GM10266 (cell line): ENCODE data around the gene BRAT1.

Source experiments
- DNase-seq: peaks from one replicate; pipeline ENCODE4 v3.0.0; 2012; ENCODE audit errors: extremely low spot score
- TF ChIP-seq, protein P1 (sequence below): IDR thresholded peaks from 2 replicates; pipeline ENCODE4 v1.5.1; 2012; ENCODE audit warnings: mild to moderate bottlenecking, low read depth; ENCODE audit not compliant: control insufficient read depth, insufficient read depth; ENCODE audit errors: missing control alignments

Gene BRAT1

DNA sequence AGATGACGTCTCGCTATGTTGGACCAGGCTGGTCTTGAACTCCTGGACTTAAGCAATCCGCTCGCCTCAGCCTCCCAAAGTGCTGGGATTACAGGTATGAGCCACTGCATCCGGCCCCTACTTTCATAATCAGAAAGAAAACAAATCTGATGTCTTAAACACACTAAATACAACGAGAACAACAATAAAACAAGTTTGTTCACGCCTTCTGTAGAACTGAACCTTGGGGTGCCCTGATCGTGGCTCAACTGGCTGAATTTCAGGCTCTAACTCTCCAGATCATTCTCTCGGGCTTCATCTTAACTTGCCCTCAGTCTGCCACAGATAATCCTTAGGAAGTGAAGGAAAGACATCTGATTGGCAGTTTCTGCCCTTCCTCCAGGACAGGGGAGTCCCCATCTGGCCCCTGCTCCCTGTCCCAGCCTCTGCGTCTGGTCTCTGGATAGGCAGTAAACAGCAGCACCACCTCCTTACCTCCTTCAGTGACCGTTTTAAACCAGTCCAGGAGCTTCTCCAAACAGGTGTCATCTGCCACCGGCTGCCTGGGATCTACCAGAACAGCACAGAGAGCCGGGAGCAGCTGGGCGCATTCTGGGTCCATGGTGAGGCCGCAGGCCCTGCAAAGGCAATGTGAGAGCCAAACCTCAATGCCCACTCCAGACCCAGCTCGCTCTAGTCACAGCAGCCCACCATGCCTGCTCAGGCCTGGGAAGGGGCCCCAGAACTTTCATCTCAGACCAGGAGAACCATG is 1.3 kb downstream of the BRAT1 start:
- TF ChIP-seq, protein P1, sequence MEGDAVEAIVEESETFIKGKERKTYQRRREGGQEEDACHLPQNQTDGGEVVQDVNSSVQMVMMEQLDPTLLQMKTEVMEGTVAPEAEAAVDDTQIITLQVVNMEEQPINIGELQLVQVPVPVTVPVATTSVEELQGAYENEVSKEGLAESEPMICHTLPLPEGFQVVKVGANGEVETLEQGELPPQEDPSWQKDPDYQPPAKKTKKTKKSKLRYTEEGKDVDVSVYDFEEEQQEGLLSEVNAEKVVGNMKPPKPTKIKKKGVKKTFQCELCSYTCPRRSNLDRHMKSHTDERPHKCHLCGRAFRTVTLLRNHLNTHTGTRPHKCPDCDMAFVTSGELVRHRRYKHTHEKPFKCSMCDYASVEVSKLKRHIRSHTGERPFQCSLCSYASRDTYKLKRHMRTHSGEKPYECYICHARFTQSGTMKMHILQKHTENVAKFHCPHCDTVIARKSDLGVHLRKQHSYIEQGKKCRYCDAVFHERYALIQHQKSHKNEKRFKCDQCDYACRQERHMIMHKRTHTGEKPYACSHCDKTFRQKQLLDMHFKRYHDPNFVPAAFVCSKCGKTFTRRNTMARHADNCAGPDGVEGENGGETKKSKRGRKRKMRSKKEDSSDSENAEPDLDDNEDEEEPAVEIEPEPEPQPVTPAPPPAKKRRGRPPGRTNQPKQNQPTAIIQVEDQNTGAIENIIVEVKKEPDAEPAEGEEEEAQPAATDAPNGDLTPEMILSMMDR: no peak
- no peak for DNase-seq

DNA sequence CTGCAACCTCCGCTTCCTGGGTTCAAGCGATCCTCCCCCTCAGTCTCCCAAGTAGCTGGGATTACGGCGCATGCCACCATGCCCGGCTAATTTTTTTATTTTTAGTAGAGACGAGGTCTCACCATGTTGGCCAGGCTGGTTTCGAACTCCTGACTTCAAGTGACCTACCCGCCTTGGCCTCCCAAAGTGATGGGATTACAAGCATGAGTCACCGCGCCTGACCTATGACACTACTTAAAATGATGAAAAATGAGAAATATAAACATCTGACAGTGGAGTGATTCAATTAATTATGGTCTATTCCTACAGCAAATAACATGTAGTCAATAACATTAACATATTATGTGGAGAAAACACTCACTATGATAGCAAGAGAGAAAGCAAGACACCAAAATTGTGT is 2.2 kb downstream of the BRAT1 start:
- TF ChIP-seq, protein P1: no peak
- DNase-seq: no peak

DNA sequence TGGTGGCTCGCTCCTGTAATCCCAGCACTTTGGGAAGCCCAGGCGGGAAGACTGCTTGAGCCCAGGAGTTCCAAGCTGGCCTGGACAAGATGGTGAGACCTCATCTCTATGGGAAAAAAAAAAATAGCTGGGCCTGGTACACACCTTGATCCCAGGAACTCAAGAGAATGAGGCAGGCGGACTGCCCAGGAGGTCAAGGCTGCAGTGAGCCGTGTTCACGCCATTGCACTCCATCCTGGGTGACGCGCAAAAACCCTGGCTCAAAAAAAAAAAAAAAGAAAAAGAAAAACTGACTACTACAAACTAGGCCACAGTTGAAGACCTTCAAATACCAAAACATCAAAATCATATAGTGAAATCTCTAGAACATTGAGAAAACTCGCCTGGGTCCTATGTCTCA is 3.9 kb downstream of the BRAT1 start:
- DNase-seq: no peak
- TF ChIP-seq, protein P1: no peak

DNA sequence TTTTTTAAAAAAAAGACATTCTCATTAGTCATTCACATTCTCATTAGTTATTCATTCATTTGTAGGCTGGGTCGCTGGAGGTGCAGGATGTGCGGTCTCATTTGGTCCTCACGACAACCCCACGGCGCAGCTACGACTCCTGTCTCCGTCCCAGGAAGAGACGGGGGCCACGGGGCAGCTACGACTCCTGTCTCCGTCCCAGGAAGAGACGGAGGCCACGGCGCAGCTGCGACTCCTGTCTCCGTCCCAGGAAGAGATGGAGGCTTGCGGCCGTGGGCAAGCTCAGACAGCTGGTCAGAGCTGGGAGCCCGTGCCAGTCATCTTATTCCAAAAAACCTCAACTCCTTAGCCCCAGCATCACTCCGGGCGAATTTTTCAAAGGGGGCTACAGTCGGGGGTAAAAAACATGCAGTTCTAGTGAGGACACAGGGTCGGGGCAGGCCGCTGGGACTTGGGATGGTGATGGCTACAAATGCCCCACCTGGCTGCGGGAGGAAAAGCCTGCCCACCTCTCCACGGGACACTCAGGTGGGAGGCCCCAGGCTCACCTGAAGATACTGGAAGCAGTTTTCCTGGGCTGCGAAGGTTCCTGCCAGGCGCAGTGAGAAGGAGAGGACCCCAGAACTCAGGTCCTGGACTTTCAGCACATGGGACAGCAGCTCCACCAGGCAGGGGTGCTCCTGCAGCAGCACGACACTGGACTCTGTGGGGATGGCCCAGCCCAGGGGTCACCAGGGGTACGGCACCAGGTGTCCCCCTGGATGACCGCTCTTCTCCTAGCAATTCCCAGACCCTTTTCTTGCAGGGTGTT is 8.3 kb downstream of the BRAT1 start:
- DNase-seq: no peak
- TF ChIP-seq, protein P1: no peak

DNA sequence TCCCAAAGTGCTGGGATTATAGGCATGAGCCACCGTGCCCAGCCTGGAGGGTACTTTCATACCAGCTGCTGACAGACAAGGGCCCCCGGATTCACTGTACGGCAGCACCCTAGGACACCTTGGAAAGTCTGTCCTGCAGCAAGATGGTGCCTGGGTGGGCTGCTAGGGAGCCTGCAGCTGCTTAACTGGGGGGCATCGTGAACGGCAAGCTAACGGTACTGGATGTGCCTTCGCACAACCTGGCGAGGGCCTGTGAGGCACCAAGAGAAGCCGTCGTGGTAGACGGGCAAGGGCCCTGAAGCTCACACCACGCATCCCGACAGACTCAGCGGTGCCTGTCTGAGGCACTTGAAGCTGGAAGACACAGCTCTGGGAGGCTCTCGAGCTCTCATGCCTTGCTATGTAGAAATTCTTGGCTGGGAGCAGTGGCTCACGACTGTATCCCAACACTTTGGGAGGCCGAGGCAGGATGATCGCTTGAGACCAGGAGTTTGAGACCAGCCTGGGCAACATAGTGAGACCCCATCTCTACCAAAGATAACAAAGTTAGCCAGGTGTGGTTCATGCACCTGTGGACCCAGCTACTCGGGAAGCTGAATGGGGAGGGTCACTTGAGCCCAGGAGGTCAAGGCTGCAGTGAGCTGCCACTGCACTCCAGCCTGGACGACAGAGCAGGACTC is 9.4 kb downstream of the BRAT1 start:
- no peak for DNase-seq
- TF ChIP-seq, protein P1: no peak

DNA sequence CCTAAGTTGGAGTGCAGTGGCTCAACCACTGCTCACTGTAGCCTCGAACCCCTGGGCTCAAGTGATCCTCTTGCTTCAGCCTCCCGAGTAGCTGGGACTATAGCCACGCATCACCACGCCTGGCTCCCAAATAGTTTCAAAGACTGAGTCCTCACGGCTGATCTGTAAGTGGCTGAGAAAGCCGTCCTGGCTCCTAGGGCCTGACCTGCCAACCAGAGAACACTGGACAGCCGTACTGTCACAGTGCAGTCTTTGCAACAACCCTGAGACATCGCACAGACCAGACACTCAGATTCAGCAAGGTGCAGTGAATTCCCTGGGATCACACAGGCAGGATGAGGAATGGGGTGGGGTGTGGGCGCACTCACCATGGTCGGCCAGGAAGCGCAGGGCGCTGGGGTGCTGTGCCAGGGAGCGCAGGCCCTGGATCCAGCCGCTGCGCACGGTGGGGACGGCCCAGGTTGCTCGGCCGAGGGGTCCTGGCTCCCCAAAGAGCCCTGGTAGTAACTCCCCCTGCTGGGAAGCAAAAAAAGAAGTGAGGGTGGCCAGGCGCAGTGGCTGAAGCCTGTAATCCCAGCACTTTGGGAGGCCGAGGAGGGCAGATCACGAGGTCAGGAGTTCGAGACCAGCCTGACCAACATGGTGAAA is 10.7 kb downstream of the BRAT1 start:
- no peak for DNase-seq
- TF ChIP-seq, protein P1: no peak
